Measurements from ENCODE around the gene BCKDK.
A peak's percentile ranks its signal among the peaks of the same experiment; 100 is the strongest.

BCKDK gene

GRCh38 chr16:31108035-31108793 is at the start of gene BCKDK:
Gene BCKDK (plus strand): TSS chr16:31108386. CDS start chr16:31109224, 838 bp downstream.
- peak; percentile 72 for DNase-seq

- DNase-seq = no peak
Observed at GRCh38 chr16:31061126-31061812, 46.9 kb upstream of the BCKDK start.

DNA sequence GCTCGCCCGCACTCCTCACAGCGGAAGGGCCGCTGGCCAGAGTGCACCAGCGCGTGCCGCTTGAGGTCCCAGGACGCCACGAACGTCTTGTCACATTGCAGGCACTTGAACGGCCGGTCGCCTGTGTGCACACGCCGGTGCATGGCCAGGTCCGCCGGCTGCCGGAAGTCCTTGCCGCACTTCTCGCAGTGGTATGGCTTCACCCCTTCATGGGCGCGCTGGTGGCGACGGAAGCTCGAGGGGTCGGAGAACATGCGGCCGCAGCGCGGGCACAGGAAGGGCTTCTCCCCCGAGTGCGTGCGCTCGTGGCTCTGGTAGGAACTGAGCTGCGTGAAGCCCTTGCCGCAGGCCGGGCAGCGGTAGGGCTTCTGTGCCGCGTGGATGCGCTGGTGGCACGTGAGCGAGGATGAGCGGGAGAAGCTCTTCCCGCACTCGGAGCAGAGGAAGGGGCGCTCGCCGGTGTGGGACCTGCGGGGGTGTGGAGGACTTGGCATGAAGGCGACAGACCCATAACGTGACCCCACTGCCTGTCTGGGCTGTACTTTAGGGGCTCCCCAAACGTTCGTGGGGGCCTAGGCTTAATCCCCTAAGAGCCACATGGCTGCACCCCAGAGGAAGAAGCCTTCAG is 46.3 kb upstream of the BCKDK start:
- DNase-seq = no peak

DNA sequence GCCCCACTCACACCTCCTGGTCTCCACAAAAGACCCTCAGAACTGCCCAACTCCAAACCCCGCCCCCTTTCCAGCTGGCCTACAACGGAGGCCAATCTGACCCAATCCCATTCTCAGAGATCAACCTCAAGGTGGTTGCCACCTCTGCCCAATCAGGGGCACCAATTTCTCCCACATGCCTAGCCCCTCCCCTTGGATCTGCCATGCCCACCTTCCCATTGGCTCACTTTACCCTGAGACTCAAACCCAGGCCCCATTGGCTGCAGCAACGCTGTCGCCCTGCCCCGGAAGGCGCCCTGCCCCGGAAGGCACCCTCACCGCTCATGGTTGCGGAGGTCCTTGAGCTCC is 44.7 kb upstream of the BCKDK start:
- DNase-seq = no peak

- no peak for DNase-seq
Observed at GRCh38 chr16:31063843-31064611, 44.2 kb upstream of the BCKDK start.

- DNase-seq = no peak
Observed at GRCh38 chr16:31064882-31065461, 43.2 kb upstream of the BCKDK start.

DNA sequence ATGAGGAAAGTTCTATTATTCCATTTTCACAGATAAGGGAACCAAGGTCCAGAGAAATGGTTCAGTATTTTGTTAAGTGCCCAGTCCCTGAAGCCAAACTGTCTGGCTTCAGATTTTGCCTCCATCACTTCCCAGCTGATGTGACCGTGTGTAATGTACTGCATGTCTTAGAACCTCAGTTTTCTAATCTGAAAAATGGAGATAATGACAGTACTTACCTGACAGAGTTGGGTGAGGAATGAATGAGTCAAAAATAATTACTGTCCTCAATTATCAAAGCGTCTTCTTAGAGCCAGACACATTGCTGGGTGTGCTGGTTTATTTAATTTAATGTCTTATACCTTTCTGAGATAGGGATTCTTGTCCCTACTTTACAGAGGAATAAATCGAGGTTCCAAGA is 40.8 kb upstream of the BCKDK start:
- no peak for DNase-seq

- DNase-seq = peak; percentile 69
Observed at GRCh38 chr16:31071861-31072260, 36.3 kb upstream of the BCKDK start.

- peak; percentile 20 for DNase-seq
Observed at GRCh38 chr16:31072540-31073141, 35.5 kb upstream of the BCKDK start.

DNA sequence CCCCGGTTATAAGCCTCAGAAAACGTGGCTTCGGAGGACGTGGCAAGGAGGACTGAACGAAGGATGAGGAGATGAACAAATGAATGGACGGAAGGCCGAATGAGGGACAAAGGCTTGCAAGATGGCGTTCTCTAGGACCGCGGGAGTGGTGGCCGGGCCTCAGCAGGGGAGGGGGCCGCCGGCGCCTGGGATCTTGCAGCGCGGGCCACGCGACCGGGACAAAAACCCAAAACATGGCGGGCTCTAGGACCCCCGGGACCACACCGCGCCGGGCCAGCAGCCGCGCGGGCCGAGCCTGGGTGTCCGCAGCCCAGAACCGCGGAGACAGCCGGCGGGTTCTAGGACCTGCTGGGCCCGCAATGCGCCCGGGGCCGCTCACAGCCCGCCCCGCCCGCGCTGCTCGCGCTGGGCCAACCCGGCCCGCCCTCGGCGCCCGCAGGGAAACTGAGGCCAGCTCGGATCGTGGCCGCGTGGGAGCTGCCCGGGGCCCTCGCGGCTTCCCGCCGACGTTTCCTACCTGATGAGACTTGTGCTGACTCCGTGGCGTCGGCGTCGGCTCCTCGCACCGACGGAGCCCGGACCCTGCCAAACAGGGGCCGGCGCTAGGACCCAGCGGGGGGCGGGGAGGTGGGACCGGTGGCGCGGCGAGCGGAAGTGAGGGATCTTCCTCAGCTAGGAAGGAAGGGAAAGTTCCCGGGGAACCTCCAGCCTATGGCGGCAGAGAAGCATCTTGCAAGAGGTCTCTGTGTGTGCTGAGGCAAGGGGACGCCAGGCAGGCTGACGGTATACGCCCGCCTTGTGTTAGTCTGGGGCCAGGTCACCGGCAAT is 34.8 kb upstream of the BCKDK start:
- DNase-seq = peak; percentile 85

DNA sequence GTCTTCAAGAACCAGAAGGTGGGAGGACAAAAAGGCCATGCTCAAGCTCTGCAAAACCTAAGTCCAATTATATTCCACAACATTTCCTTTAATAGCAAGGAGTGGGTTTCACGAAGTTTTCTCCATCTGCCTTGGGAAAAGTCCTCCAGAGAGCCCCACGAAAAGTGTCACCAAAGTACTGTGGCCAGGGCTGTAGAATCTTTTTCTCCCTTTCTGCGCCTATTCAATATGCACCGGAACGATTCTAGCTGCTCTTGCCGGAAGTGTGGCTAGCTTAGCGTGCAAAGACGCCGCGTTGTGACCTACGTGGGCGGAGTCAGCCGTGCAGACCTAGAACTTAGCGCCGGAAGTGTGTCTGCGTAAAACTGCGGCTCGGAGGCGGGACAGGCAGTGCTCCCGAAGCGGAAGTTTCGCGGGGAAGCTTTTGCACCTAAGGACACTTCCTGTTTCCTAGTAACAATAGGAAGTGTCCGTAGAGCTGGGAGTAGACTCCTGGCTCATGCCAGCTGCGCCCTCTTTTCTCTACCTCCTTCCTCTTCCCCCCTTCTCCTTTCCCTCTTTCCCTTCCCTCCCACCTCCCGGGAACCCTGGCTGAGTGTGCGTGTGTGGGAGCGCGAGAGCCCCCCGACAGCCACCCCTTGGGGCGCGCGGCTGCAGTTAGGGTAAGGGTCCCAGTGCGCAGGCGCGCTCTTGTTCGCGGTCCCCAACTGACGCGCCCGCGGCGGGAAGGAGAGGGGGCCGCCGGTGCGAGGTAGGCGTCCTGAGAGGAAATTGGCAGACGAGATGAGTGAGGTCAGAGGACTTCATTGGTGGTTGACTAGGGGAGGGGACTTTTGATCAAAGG is 34.0 kb upstream of the BCKDK start, which contains the start of the genes ZNF646 and ZNF668:
Gene ZNF646 (plus strand): TSS at position 453 of the 844 bp plus-strand sequence. CDS start 1,903 bp downstream, outside the sequence.
Gene ZNF668 (minus strand): TSS at position 271 of the 844 bp plus-strand sequence. CDS start 9,781 bp downstream, outside the sequence.
- DNase-seq = peak; percentile 100

DNA sequence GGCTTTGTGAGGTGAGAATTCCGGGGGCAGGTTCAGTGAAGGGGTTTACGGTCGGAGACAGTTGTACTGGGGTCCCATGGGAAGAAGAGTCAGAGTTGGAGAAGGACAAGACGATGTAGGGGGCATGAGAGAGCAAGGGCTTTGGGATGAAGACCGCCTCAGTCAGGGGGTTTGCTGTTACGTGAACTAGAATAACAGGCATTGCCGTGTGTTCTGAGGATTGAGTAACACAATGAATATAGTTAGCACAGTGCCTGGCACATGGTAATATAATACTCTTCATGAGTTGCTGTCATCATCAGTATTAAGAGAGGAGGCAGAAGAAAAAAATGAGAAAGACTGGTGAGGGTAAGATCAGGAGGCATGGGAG is 33.4 kb upstream of the BCKDK start:
- DNase-seq = no peak

DNA sequence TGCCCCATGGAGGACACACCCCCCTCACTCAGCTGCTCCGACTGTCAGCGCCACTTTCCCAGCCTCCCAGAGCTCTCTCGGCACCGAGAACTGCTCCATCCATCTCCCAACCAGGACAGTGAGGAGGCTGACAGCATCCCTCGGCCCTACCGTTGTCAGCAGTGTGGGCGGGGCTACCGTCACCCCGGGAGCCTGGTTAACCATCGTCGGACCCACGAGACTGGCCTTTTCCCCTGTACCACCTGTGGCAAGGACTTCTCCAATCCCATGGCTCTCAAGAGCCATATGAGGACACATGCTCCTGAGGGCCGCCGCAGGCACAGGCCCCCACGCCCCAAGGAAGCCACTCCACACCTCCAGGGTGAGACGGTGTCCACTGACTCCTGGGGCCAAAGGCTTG is 31.9 kb upstream of the BCKDK start:
- no peak for DNase-seq

DNA sequence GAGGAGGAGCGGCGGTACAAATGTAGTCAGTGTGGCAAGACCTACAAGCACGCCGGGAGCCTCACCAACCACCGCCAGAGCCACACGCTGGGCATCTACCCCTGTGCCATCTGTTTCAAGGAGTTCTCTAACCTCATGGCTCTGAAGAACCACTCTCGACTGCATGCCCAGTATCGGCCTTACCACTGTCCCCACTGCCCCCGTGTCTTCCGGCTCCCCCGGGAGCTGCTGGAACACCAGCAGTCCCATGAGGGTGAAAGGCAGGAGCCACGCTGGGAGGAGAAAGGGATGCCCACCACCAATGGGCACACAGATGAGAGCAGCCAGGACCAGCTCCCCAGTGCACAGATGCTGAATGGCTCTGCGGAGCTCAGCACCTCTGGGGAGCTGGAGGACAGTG is 31.2 kb upstream of the BCKDK start:
- no peak for DNase-seq

- DNase-seq = no peak
Observed at GRCh38 chr16:31077592-31078396, 30.4 kb upstream of the BCKDK start.

DNA sequence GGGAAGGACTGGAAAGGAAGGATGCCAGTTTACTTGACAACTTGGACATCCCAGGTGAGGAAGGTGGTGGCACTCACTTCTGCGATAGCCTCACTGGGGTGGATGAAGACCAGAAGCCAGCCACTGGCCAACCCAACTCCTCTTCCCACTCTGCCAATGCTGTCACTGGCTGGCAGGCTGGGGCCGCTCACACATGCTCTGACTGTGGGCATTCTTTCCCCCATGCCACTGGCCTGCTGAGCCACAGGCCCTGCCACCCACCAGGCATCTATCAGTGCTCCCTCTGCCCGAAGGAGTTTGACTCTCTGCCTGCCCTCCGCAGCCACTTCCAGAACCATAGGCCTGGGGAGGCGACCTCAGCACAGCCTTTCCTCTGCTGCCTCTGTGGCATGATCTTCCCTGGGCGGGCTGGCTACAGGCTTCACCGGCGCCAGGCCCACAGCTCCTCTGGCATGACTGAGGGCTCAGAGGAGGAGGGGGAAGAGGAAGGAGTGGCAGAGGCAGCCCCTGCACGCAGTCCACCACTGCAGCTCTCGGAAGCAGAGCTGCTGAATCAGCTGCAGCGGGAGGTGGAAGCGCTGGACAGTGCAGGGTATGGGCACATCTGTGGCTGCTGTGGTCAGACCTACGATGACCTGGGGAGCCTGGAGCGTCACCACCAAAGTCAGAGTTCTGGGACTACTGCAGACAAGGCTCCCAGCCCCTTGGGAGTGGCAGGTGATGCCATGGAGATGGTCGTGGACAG is 29.4 kb upstream of the BCKDK start:
- no peak for DNase-seq

DNA sequence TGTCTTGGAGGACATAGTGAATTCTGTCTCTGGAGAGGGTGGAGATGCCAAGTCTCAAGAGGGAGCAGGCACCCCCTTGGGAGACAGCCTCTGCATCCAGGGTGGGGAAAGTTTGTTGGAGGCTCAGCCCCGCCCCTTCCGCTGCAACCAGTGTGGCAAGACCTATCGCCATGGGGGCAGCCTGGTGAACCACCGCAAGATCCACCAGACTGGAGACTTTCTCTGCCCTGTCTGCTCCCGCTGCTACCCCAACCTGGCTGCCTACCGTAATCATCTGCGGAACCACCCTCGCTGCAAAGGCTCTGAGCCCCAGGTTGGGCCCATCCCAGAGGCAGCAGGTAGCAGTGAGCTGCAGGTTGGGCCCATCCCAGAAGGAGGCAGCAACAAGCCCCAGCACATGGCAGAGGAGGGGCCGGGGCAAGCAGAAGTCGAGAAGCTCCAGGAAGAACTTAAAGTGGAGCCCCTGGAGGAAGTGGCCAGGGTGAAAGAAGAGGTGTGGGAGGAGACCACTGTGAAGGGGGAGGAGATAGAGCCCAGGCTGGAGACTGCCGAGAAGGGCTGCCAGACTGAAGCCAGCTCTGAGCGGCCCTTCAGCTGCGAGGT is 28.7 kb upstream of the BCKDK start:
- DNase-seq = peak; percentile 77

DNA sequence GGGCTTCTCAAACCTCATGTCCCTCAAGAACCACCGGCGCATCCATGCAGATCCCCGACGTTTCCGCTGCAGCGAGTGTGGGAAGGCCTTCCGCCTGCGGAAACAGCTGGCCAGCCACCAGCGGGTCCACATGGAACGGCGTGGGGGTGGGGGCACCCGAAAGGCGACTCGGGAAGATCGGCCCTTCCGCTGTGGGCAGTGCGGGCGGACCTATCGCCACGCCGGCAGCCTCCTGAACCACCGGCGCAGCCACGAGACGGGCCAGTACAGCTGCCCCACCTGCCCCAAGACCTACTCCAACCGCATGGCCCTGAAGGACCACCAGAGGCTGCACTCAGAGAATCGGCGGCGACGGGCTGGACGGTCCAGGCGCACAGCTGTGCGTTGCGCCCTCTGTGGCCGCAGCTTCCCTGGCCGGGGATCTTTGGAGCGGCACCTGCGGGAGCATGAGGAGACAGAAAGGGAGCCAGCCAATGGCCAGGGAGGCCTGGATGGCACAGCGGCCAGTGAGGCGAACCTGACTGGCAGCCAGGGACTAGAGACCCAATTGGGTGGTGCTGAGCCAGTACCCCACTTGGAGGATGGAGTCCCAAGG is 28.1 kb upstream of the BCKDK start:
- no peak for DNase-seq
